Measurements from ENCODE around the gene CCNA2.

The CCNA2 gene

DNA sequence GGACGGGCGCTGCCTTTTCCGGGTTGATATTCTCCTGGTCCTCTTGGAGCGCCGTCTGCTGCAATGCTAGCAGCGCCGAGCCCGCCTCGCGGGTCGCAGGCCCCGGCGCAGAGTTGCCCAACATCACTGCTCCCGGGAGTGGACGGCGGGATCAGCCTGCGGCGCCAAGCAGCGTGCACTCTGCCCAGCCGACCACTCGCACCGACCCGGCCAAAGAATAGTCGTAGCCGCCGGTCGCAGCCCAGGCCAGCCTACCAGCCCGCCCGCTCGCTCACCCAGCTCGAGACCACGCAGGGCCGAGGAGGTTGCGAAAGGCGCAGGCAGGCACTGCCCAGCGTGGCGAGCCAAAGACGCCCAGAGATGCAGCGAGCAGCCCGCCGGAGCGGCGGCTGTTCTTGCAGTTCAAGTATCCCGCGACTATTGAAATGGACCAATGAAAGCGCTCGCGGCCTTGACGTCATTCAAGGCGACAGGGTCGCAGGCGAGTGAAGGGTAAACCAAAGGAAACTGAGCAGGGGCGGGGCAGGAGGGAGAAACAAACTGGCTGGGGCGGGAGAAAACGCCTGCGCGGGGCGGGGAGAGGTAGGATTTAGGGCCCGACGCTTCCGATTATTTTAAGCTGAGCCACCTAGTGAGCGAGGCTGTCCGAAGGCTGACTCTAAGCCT, at the start of gene CCNA2:
TSS of gene CCNA2 (minus strand) at position 379 of the 666 bp plus-strand sequence. CDS start at position 124, 255 bp downstream.
- peak; percentile 96 for FAIRE-seq

DNA sequence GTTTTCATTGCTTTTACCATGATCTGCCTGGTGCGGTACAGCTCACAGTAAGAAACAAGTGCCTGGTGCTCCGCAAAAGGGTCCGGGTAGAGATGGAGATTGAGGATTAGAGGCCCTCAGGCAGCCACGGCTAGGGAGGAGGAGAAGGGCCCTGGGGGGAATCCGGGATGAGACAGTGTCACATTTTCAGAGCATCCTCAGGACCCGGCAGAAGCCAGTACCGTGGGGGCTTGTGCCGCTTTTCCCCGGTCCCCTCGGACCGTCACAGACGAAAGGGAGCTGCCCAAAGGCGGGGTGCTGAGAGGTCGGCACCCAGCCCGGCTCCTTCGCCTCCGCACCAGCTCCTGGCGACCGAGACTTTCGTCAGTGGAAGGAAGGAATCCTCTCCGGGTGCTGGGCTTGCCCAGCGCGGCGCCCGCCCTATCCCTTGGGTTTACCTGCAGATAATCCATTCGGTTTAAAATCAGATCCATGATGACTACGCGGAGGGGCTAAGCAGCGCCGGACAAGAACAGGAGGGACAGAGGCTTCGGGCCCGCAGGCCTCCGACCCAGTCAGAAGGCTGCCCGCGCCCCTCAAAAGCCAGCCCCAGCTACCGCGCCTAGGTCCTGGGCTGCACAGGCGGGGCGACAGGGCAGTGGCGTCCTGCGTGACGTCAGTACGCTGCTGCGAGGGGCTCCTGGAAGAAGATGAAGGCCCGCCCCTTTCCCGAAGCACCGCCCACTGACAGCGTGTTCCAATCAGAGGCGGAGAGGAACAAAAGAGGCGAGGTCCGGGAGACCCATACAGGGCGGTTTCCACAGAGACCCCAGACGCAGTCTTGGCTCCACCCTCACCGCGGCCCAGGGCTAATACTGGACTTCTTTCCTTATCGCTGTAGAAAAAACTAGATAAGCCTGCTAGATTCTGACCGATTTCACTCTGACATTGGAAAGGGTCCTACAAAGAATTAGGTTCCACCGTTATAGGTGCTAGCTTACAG, 46.4 kb upstream of the CCNA2 start, which contains the start of gene BBS7:
TSS of gene BBS7 (minus strand) at position 634 of the 982 bp plus-strand sequence. CDS start at position 473, 161 bp downstream.
- FAIRE-seq = peak; percentile 49

DNA sequence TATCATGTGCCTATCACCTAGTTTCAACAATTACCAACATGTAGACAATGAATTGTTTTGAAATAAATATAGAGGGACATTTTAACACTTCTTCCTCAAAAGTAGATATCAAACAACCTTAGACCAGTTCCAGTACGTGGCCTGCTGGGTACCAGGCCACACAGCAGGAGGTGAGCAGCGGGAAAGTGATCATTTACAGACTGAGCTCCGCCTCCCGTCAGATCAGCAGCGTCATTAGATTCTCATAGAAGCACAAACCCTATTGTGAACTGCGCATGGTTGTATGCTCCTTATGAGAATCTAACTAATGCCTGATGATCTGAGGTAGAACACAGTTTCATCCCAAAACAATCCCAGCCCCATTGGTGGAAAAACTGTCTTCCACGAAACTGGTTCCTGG, 40.1 kb upstream of the CCNA2 start:
- no peak for FAIRE-seq

DNA sequence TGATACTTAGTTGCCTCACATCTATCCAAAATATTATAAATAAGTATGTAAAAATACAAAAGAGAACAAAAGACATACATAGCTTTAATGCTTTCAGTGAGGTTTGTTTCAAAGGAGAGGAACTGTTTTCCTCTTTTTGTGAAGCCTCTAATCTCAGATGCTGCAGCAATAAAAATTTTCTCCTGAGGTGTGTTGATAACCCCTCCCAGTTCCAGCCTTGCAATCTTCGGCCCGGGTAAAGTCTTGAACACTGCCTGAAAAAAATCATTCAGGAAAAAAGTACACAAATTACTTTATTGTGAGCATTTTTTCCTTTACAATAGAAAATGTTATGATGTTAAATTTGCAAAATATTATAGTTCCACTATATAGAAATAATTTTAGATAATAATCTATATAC, 37.7 kb upstream of the CCNA2 start:
- FAIRE-seq = peak; percentile 13

DNA sequence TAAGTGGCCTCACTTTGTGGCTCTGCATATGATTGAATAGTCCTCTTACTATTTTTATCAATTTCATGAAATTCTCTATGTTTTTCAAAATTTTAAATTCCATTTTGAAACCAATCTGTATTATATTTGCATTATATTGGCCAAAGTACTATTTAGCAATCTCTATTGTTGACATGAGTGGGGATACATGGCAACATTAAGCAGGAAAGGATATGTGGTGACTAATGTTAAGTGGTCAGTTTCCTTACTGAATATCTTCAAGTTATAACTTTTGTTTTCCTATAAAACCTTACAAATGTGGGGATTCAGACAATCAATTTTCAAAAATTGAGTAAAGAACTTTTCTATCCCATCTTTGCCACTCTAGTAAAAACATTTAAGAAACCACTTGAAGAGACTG, 36.4 kb upstream of the CCNA2 start:
- no peak for FAIRE-seq

DNA sequence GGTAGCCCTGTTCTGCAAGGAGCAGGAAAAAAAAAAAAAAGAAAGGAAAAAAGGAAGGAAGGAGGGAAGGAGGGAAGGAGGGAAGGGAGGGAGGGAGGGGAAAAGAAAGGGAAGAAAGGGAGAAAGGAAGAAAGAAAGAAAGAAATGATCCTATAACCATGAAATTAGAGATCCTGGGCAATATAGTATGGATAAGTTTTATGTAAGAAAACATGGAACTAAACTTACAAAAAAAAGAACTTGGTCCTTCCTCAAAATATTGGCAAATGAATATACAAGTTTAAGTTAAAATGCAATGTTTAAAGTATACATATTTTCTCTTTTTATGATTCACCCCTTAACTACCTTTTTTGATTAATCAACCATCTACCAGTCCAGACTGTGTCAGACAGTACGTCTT, 27.7 kb upstream of the CCNA2 start:
- no peak for FAIRE-seq

DNA sequence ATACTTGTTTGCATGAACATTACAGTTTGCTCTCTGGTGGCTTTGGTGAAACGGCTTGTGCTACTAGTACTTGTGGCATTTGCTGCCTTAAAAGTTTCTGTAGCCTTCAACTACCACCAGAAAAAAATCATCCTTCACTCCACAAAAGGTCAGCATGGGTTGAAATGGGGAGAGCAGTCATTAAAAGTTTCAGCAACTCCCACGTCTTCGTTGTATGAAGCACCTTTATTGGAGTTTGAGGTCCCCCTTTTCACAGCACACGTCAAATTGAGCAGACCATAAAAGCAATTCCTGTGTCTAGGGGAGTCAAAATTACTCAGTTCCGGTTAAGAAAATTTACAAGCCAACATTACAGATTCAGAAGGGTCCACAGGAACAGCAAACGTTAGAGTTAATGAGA, 23.0 kb upstream of the CCNA2 start:
- FAIRE-seq = no peak

DNA sequence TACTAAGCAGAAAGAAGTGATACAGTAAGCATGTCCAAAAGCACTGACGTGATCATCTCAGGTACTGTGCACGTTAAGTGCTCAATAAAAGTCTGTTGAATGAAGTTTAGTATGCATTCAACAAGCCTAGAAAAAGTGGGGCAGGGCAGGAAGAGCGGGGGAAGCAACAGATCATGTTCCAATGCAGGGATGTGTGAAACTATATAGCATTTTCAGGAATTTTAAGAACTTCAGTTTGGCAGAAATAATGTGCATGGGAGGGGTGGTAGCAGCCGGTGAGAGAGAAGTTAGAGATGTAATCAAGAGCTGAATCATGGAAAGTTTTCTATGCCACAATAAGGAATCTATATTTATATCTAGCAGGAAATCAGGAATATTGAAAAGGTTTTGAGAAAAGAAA, 19.2 kb upstream of the CCNA2 start:
- FAIRE-seq = no peak

DNA sequence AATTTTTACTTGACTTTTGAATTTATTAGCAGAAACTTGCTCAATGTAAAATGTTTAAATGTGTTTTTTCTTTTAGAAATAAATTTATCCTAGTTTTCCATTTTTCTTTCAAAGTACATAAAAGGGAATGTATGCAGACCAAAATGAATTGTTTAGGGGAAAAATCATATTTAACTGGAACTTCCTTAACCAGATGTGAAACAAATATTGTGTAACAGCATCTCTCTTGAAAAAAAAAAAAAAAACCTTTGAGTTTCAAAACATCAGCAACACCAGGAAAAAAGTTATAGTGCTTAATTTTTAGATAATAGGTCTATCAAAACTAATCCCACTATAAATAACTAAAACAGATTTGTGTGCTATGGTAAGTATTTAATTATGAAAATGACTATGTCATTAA, 14.5 kb upstream of the CCNA2 start:
- FAIRE-seq = peak; percentile 13

DNA sequence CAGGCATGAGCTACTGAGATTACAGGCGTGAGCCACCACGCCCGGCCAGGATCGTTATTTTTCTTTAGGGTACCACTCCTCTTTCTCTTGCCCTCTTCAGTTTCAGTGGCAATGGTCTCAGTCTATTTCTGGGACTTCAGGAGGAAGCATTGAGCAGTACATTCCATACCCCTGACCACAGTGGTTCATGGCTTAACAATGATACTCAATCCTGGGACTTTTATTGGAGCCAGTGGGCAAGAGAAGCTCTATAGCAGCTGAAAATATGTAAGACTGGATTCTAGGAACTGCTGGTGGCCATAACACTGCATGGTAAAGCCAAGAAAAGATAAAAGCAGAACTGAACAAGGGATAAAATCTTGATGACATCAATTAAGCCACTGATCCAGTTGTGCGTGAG, 5.8 kb upstream of the CCNA2 start:
- no peak for FAIRE-seq

DNA sequence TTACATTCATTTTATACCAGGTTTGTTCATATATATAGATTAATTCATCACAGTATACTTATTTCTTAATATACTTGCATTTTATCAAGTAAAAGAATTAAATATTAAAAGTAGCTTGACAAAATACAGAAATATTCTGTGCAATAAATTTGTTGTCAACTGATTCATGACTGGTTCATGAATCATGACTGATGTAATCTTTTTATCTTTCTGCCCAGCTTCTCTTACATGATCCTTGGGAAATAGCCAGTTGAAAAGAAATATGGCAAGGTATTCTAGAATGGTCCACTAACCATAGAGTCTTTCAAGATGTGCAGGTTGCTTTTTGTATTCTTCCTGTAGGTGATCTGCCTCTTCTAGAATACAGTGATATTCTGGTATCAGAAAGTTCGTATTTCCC, 4.2 kb upstream of the CCNA2 start:
- no peak for FAIRE-seq

DNA sequence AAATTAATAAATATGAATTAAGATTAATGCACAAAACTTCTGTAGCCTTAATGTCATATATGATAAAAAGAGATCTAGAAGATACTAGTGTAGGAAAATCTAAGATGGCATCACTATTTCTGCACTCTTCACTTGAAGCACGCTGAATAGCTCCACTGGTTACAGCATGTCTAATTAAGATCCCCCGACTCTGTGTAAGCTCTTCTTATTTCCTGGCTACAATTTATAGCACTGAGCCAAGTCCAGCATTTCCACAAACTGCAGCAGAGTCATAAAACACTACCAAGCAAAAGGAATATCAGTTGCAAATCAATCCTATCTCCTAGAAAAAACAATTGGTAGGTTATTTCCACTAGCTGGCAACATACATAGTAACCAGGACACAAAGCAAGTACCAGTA, 1.3 kb upstream of the CCNA2 start:
- no peak for FAIRE-seq

DNA sequence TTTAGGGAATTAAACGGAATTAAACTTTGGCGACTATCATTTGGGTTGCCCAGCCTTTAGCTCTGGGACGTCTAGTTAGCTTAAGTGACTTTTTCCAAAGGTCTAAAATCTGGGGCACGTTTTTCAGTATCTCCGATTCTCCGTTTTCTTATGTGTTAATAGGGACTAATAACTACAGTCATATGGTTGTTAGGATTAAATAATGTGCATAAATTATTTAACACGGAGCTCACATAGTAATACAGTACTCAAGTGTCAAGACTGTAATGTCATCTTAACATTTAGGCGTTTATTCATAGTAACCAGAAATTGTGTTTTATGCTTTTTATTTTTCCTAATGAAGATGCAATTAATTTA, 466 bp upstream of the CCNA2 start:
- FAIRE-seq = peak; percentile 71

DNA sequence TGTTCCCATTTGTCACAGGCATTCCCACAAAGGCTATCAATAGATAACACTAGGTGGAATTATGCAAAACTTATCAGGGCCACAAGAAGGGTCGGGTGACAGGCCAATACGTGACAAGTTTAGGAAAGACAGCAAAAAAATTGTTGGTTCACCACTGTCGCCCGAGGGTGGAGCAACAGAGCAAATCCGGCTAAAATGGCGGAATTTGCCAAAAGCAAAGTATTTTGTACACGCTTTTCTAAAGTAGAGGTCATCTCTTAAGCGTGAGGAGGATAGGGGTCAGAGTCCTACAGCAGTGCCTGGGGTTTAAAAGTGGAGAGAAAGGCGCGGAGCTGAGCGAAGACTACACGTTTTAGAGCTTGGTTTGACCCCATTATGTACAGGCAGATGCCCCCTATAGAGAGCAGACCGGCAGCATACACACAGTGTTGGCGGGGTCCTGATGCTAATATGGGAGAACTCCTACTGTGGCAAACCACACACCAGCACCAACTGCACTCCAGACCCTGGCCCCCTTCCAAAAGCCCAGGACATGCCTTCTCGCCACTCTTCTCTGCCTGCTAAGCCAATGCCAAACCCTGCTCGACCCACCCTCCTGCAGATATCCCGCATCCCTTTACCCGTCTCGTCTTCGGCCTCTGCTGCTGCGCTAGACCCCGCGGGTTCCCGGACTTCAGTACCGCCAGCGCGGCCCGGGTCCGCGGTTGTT, 733 bp downstream of the CCNA2 start:
- no peak for FAIRE-seq

DNA sequence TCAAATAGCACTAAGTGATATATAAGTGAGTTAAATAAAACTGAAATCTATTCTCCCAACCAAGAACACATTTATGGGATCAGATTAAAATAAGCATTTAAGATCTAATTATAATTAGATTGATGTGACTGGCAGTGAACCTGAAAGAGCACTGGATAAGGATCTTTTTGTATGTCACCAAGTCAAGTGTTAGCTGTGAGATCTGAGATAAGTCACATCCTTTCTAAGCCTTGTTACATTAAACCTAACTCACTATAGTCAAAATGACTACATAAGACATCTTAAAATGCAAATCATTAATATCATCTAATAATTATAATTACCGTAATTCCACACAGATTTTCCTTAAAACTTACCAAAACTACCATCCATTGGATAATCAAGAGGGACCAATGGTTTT, 1.6 kb downstream of the CCNA2 start:
- no peak for FAIRE-seq

DNA sequence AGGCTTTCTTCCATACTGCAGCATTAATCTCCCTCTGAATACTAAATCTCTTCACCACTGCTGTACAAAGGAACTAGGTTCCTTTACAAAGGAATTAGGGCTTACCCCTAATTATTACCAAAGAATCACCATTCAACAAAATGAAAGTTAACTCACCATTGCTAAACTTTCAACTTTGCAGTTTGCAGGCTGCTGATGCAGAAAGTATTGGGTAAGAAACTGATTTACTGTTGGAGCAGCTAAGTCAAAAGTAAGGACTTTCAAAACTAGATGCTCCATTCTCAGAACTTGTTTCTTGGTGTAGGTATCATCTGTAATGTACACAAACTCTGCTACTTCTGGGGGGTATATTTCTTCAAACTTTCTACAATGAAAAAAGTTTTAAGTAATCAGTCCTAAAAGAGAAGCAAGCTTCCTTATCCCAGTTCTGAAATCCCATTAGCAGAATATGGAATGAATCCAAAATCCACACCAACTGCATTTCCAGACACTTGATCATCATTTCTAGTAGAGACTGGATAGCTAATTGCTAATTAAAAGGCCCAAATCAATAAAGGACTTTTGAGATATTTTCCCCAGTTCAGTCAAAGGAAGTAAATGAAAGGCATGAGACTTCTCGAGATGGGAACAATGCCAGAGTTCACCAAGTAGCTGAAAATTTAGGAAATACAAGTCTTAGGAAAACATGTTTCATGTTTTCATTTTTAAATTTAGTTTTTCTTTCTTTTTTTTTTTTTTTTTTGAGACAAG, 4.3 kb downstream of the CCNA2 start:
- FAIRE-seq = no peak

DNA sequence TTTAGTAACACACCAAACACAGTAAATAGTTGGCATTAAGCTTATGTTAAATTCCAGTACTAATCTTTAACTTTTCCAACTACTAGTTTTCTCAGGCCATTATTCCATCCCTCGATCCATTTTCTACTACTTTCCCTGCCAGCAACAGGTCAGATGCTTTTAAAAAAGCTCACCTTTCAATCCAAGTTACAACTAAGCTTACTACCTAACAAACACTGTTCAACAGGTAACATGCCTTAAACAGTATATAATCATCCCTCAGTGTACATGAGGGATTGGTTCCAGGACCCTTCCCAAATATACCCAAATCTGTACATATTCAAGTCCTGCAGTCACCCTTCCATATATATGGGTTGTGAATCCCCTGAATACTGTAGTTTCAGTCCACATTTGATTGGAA, 5.5 kb downstream of the CCNA2 start:
- no peak for FAIRE-seq

DNA sequence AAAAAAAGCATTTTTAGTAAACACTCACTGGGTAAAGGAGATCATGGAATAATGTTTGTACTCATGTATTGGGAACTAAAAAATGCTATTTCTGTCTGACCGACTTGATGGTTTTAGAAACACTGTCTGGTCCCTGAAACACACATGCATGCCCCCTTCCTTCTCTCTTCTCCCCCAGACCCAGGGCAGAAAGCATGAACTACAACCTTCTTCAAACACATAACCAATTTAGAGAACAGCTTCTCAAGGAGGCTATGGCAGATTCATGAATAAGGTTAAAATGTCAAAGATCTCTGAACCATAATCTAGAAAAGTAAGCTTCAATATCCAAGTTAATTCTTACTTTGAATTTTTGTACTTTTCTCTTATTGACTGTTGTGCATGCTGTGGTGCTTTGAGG, 6.0 kb downstream of the CCNA2 start:
- no peak for FAIRE-seq

DNA sequence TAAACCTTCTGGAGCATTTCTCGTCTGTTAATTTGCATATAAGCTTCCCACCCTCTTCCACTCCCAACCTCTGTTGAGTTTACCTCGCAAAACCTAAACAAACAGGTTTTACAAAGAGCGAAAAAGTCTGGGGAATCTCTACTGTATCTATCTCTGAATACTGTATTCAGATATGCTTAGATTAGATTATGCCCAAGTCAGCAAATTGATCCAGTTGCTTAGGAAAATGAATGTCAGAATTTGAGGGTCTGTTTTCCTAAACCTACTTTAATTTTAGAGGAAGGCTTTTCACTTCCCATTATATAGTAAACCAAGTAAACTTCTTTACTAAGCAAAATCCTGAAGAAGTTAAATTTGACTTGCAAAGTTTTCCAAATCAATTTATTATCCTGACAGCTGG, 6.7 kb downstream of the CCNA2 start:
- FAIRE-seq = no peak

DNA sequence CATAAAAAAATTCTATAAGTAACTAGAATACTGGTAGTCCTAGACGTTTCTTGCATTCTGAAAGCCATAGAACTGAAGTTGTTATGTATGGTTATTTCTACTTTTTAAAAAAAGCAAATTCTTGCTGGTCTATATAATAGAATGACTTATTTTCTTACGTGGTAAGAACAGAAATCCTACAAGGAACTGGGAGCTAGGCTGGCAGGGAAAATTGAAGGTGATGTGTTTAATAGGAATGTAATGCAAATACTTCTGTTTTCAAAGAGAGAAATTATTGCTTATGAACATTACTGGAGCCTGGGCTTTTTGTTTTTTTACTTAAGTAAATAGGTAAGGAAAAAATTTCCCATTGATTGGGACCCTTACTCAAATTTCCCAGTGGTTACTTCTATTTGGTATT, 8.9 kb downstream of the CCNA2 start:
- no peak for FAIRE-seq

DNA sequence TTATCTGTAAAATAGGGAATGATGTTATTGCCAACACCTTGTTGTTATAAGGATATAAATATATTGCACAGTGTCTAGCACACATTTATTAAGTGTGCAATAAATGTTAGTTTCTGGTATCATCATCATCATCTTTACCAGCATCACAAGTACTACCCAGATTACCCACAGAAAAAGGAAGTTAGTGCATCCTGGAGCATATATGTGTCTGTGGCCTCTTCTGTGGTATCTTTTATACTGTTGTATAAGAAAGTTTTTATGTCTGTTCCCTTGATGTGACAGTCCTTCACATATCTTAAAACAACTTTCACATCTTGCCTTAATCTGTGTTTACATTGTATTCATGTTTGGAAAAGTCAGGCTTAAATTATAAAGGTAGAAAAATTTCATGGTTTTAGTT, 12.6 kb downstream of the CCNA2 start:
- no peak for FAIRE-seq

DNA sequence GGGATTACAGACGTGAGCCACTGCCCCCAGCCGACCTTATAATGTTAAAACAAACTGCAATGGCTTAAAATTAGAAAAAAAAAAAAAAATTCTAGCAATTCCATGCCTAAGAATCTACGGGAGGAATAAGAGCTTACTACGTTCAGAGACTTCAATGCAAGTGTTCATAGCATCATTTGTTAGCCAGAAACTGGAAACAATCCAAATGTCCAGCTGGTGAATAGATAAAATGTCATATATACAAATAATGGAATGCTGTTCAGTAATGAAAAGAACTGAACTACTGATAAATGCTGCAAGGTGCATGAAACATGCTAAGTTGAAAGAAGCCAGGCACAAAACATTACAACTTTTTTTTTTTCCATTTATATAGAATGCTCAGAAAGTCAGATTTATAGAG, 17.3 kb downstream of the CCNA2 start:
- FAIRE-seq = no peak

DNA sequence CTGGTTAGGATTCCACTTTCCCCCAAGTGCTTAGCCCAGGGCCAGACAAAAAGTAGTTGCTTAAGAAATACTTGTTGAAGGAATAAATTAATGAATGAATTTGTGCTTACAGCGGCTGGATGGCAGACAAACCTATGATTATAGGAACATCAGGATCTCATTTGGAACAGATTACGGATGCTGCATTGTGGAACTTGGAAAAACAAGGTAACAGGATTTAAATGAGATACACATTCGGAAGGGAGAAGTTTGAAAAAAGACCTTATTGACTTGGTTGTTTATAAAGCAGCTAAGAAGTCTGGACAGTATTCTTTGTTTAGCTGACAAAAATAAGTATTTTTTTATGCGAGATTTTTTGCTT, 22.0 kb downstream of the CCNA2 start:
- no peak for FAIRE-seq
